OCI-LY3 (cell line): ENCODE results near the gene LUC7L3.

Experiments
- CTCF ChIP-seq: fragments of 200-600, 300-600 bp; sonication (generic); IDR thresholded peaks from 2 replicates; pipeline ENCODE4 v1.5.1; 2014; ENCODE audit warnings: antibody characterized with exemption, low read length, low read depth
- EZH2phosphoT487 ChIP-seq: fragments of 200-600 bp; shearing (Covaris generic); IDR thresholded peaks from 2 replicates; pipeline ENCODE4 v1.6.1; 2018; ENCODE audit warnings: antibody characterized with exemption, mixed run types, low read depth

- TF ChIP-seq CTCF (no peak), EZH2phosphoT487 (no peak)
Observed at GRCh38 chr17:50762177-50762576, 42.8 kb downstream of the LUC7L3 start.
